ENCODE results near the gene TRIM9.

Gene TRIM9

GRCh38 chr14:51067295-51067694, 27.6 kb downstream of the TRIM9 start:
- TF ChIP-seq, protein P1, sequence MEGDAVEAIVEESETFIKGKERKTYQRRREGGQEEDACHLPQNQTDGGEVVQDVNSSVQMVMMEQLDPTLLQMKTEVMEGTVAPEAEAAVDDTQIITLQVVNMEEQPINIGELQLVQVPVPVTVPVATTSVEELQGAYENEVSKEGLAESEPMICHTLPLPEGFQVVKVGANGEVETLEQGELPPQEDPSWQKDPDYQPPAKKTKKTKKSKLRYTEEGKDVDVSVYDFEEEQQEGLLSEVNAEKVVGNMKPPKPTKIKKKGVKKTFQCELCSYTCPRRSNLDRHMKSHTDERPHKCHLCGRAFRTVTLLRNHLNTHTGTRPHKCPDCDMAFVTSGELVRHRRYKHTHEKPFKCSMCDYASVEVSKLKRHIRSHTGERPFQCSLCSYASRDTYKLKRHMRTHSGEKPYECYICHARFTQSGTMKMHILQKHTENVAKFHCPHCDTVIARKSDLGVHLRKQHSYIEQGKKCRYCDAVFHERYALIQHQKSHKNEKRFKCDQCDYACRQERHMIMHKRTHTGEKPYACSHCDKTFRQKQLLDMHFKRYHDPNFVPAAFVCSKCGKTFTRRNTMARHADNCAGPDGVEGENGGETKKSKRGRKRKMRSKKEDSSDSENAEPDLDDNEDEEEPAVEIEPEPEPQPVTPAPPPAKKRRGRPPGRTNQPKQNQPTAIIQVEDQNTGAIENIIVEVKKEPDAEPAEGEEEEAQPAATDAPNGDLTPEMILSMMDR (IDR thresholded peaks at IDR 0.05; ENCODE audit: extremely low read depth, missing control alignments), result no peak
- no peak for DNase-seq (ENCODE audit: low spot score)

DNA sequence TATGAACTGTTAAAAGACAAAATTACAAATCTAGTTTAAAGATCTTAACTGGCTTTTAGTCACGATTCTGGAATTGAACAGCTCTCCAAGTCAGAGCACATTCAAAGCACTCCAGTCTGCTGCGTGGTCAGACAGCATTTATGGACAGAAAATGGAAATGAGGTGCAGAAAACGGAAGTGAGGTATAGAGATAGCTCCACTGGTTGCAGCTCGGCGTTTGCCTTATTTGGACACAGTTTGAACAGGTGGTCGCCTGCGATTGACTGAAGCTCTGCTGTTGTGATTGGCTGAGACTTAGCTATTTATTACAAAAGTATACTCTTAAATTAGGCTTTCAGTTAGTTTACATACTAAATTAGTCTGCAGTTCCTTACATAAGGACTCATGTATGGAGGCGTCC, 28.3 kb downstream of the TRIM9 start:
- TF ChIP-seq, protein P1 (IDR thresholded peaks at IDR 0.05; ENCODE audit: extremely low read depth, missing control alignments), result no peak
- no peak for DNase-seq (ENCODE audit: low spot score)

DNA sequence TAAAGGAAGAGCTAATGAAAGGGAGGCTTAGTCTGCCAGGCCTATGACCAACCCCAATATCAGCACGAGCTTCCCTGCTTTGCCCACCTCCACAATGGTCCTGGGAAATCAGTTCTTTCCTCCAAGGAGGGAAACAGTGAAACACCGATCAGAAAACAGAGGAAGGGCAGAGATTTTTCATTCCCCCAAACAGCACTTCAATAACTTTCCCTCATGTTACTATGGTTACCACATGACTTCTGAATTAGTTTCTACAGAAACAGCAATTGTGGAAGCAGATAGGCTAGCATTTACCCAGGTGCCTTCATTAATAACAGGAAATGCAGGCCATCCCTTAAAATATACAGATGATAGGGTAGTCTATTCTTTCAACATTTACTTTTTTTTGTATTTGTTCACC, 35.9 kb downstream of the TRIM9 start:
- TF ChIP-seq, protein P1 (IDR thresholded peaks at IDR 0.05; ENCODE audit: extremely low read depth, missing control alignments), result no peak
- DNase-seq (ENCODE audit: low spot score), result no peak

DNA sequence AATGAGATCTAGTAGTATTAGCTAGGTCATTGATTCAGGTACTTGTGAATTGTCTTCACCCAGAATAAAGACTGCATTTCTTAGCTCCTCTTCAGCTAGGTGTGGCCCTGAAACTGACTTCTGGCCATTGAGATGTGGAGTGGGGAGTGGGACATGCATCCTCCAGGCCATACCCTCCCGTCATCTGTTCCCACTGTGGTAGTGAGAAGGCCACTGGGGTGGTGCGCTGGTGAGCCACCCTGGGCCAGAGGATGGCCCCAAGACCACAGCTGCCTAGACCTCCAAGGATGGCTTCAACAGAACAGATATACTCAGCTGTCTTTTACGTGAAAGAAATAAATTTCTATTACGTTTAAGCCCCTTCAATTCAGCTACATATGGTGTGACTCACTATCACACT, 36.5 kb downstream of the TRIM9 start:
- no peak for DNase-seq (ENCODE audit: low spot score)
- TF ChIP-seq, protein P1 (IDR thresholded peaks at IDR 0.05; ENCODE audit: extremely low read depth, missing control alignments), result no peak

GRCh38 chr14:51056421-51056820, 38.5 kb downstream of the TRIM9 start:
- TF ChIP-seq, protein P1 (IDR thresholded peaks at IDR 0.05; ENCODE audit: extremely low read depth, missing control alignments), result no peak
- no peak for DNase-seq (ENCODE audit: low spot score)

- TF ChIP-seq, protein P1 (IDR thresholded peaks at IDR 0.05; ENCODE audit: extremely low read depth, missing control alignments), result no peak
- DNase-seq (ENCODE audit: low spot score), result no peak
These were observed 41.7 kb downstream of the TRIM9 start for GRCh38 chr14:51053157-51053556.

DNA sequence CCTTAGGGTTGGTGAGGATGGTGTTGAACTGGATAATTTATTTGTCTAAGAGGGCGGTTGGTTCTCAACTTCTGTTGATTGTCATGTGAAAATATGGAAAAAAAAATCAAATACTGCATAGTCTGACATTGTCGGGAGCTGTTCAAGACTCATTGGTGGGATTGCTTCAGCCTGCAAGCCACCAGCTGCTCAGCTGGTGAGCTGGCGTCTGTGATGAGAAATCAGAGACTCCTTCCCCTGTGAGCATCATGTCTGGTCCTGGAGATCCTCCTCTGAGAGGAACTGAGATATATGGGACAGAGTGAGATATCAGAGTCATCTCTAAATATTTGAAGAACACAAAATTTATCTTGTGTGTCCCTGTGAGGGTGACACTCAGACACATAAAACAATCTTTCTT, 49.9 kb downstream of the TRIM9 start:
- TF ChIP-seq, protein P1 (IDR thresholded peaks at IDR 0.05; ENCODE audit: extremely low read depth, missing control alignments), result no peak
- no peak for DNase-seq (ENCODE audit: low spot score)

All from GM20000 (cell line).